ENCODE data around the gene CABP1. TPM values are rescaled to one million over a fixed set of nuclear protein-coding genes. Genes with fewer than 3 reads are reported as not detected.

Gene CABP1
- total RNA-seq, 2 experiments from 2014 or later = 0.50 to 1.1 TPM

GRCh38 chr12:120646044-120646443 lies 5.6 kb downstream of the CABP1 start:
- H3K4me1 Mint-ChIP-seq (ENCODE audit: low read depth) = peaks cover 12% of the 10 kb centered on the region
- DNase-seq = no peak
- POLR2A ChIA-PET = interaction anchor here (1.0 to 1.9 kb wide), 2 partner anchors 12 to 53 kb away, joined by 3 to 6 read pairs; no protein-coding TSS in a partner anchor

GRCh38 chr12:120647375-120647755 lies 6.9 kb downstream of the CABP1 start:
- Mint-ChIP-seq H3K27ac (no peak overlapping the region), H3K4me3 (no peak overlapping the region), H3K9me3 (no peaks in the 10 kb centered on the region), H3K36me3 (ENCODE audit: low read depth) (no peaks in the 10 kb centered on the region), H3K4me1 (ENCODE audit: low read depth) (peaks cover 7% of the 10 kb centered on the region), H3K27me3 (peaks cover 65% of the 10 kb centered on the region)
- ChIA-PET CTCF (interaction anchor here (0.9 to 10.2 kb wide), 36 partner anchors 8 to 484 kb away, joined by 3 to 180 read pairs (median 6); partner anchors contain the start of genes ACADS, MLEC, PLA2G1B and POP5), POLR2A (interaction anchor here (1.9 kb wide), 1 partner anchor 51 kb away, joined by 6 read pairs; no protein-coding TSS in a partner anchor)
- TF ChIP-seq CTCF (IDR thresholded peaks at IDR 0.05) = no peak
- ATAC-seq = no peak
- intact Hi-C loops (cut with micrococcal nuclease) = loop anchor here (5.0 kb wide), 1 partner anchor 65 kb away; the partner anchor contains the start of gene UNC119B
- no peak for DNase-seq

More at GRCh38 chr12:120646044-120646443, 5.6 kb downstream of the CABP1 start:
- Mint-ChIP-seq H3K27ac (no peak overlapping the region), H3K27me3 (peaks cover 66% of the 10 kb centered on the region), H3K9me3 (no peaks in the 10 kb centered on the region), H3K36me3 (ENCODE audit: low read depth) (no peaks in the 10 kb centered on the region), H3K4me3 (no peak overlapping the region)
- CTCF ChIA-PET = interaction anchor here (0.7 to 10.2 kb wide), 33 partner anchors 9 to 486 kb away, joined by 3 to 180 read pairs (median 5); partner anchors contain the start of genes ACADS, MLEC, POP5 and UNC119B
- ATAC-seq = no peak
- intact Hi-C loops (cut with micrococcal nuclease) = loop anchor here (5.0 kb wide), 1 partner anchor 66 kb away; the partner anchor contains the start of gene UNC119B
- no peak for TF ChIP-seq CTCF (IDR thresholded peaks at IDR 0.05)

GRCh38 chr12:120649442-120650232 lies 9.2 kb downstream of the CABP1 start:
- ATAC-seq (no peak), DNase-seq (no peak)
- Mint-ChIP-seq H3K27me3 (peaks cover 48% of the 10 kb centered on the region), H3K27ac (no peak overlapping the region), H3K4me3 (peak overlapping the region; percentile 46), H3K9me3 (no peaks in the 10 kb centered on the region), H3K36me3 (ENCODE audit: low read depth) (no peaks in the 10 kb centered on the region), H3K4me1 (ENCODE audit: low read depth) (peaks cover 7% of the 10 kb centered on the region)
- peak; percentile 57 for TF ChIP-seq CTCF (IDR thresholded peaks at IDR 0.05)
- POLR2A ChIA-PET = interaction anchor here (0.6 to 1.0 kb wide), 3 partner anchors 9 to 61 kb away, joined by 3 read pairs; partner anchors contain the start of genes CABP1 and UNC119B
- CTCF ChIA-PET = interaction anchor here (0.7 to 10.2 kb wide), 60 partner anchors 8 to 574 kb away, joined by 3 to 180 read pairs (median 4); partner anchors contain the start of genes ACADS, CABP1, MLEC and POP5
- intact Hi-C loops (cut with micrococcal nuclease) = loop anchor here (1.0 to 5.0 kb wide), 2 partner anchors 63 to 68 kb away; partner anchors contain the start of genes POP5 and UNC119B

GRCh38 chr12:120650233-120650690 lies 9.8 kb downstream of the CABP1 start:
- H3K4me3 Mint-ChIP-seq = no peak overlapping the region
- H3K27ac Mint-ChIP-seq = no peak overlapping the region
- DNase-seq = no peak
- ChIA-PET POLR2A (interaction anchor here (0.6 to 1.0 kb wide), 3 partner anchors 10 to 60 kb away, joined by 3 read pairs; partner anchors contain the start of genes CABP1 and UNC119B), CTCF (interaction anchor here (1.0 to 10.2 kb wide), 21 partner anchors 9 to 323 kb away, joined by 3 to 180 read pairs (median 12); partner anchors contain the start of genes CABP1, MLEC and POP5)
- no peak for TF ChIP-seq CTCF (IDR thresholded peaks at IDR 0.05)
- H3K27me3 Mint-ChIP-seq = peaks cover 41% of the 10 kb centered on the region
- no peak for ATAC-seq
- peaks cover 7% of the 10 kb centered on the region for H3K4me1 Mint-ChIP-seq (ENCODE audit: low read depth)
- H3K36me3 Mint-ChIP-seq (ENCODE audit: low read depth) = no peaks in the 10 kb centered on the region
- intact Hi-C loops (cut with micrococcal nuclease) = no loop called here
- no peaks in the 10 kb centered on the region for H3K9me3 Mint-ChIP-seq

All from activated CD8-positive, alpha-beta T cell treated with anti-CD3 and anti-CD28 coated beads for 36 hours (primary cell).